T-cell (primary cell): Measurements from ENCODE around the gene OSBPL5. TPM values are rescaled to one million over a fixed set of nuclear protein-coding genes. Genes with fewer than 3 reads are reported as not detected.
A peak's percentile ranks its signal among the peaks of the same experiment; 100 is the strongest.

Experiments
- ATAC-seq, 4 experiments: fragments of 200-7000 bp in 3 of 4; fragments of 150-1000 bp in 1 of 4; cut with Tn5 transposase; replicated peaks in 1 of 4; 1 replicate in 3 of 4; 2 replicates in 1 of 4; pipeline ENCODE4 v1.10.0; 2021; ENCODE audit warnings: moderate library complexity in 3 of 4, mild to moderate bottlenecking in 2 of 4, moderate number of reproducible peaks in 1 of 4
- CTCF ChIA-PET, 2 donors: fragments of 300-600 bp; sonication (Branson Sonifier 250); formaldehyde crosslinking; loops; one replicate each; lab custom pipeline; 2022; ENCODE audit warnings: antibody characterized with exemption in 2 of 2; lab: Charles Lee
- POLR2A ChIA-PET, 2 donors: fragments of 300-600 bp; sonication (Branson Sonifier 250); formaldehyde crosslinking; loops; one replicate each; lab custom pipeline; 2022; ENCODE audit warnings: antibody characterized with exemption in 2 of 2; lab: Charles Lee
- DNase-seq, 35 experiments: peaks; one replicate each; pipeline versions ENCODE4 v3.0.0 to v3.0.0-alpha.2; 2013 to 2023
- H3K27ac ChIP-seq: one replicate; pipeline ENCODE4 v1.5.1; 2013; ENCODE audit warnings: low read length
- H3K27me3 ChIP-seq, 2 experiments: replicated peaks in 1 of 2; 1 replicate in 1 of 2; 2 replicates in 1 of 2; pipeline versions ENCODE4 v1.6.1 to v1.7.0; 2013; ENCODE audit warnings: low read length in 1 of 2, mixed read lengths in 1 of 2; ENCODE audit not compliant: control insufficient read depth in 2 of 2, insufficient read depth in 2 of 2; ENCODE audit errors: extremely low read depth in 1 of 2
- H3K36me3 ChIP-seq, 2 donors: 1 replicate in 1 of 2; 2 replicates in 1 of 2; pipeline versions ENCODE4 v1.6.1 to v1.7.0; 2013; ENCODE audit warnings: low read length in 1 of 2; ENCODE audit not compliant: control insufficient read depth in 2 of 2, insufficient read depth in 1 of 2; ENCODE audit errors: extremely low read depth in 1 of 2
- H3K4me1 ChIP-seq, 2 experiments: 1 replicate in 1 of 2; 2 replicates in 1 of 2; pipeline versions ENCODE4 v1.6.1 to v1.7.0; 2013; ENCODE audit warnings: low read length in 2 of 2, mixed read lengths in 1 of 2; ENCODE audit not compliant: insufficient read depth in 2 of 2, control insufficient read depth in 1 of 2; ENCODE audit errors: extremely low read depth in 1 of 2
- H3K4me3 ChIP-seq, 2 donors: 1 replicate in 1 of 2; 2 replicates in 1 of 2; pipeline versions ENCODE4 v1.5.1 to v1.7.0; 2013; ENCODE audit warnings: mild to moderate bottlenecking in 2 of 2, low read length in 1 of 2, moderate library complexity in 1 of 2; ENCODE audit not compliant: control insufficient read depth in 1 of 2; ENCODE audit errors: extremely low read depth in 1 of 2
- H3K9me3 ChIP-seq: 2 replicates; pipeline ENCODE4 v1.7.0; 2013
- H3K27ac Mint-ChIP-seq, 2 donors: one replicate each; pipeline ENCODE4 v1.8.0; 2020 to 2021; ENCODE audit warnings: mild to moderate bottlenecking in 2 of 2, mixed read lengths in 2 of 2
- H3K27me3 Mint-ChIP-seq, 2 donors: one replicate each; pipeline ENCODE4 v1.8.0; 2021 to 2022; ENCODE audit warnings: mixed read lengths in 2 of 2
- H3K36me3 Mint-ChIP-seq: one replicate; pipeline ENCODE4 v1.8.0; 2021; ENCODE audit warnings: mixed read lengths
- H3K4me1 Mint-ChIP-seq, 3 donors: one replicate each; pipeline ENCODE4 v1.8.0; 2020 to 2022; ENCODE audit warnings: mixed read lengths in 3 of 3, mild to moderate bottlenecking in 1 of 3
- H3K4me3 Mint-ChIP-seq, 3 donors: one replicate each; pipeline ENCODE4 v1.8.0; 2020 to 2022; ENCODE audit warnings: mild to moderate bottlenecking in 3 of 3, mixed read lengths in 3 of 3, moderate library complexity in 3 of 3
- H3K9me3 Mint-ChIP-seq, 3 donors: one replicate each; pipeline ENCODE4 v1.8.0; 2020 to 2022; ENCODE audit warnings: mixed read lengths in 3 of 3
- WGBS: methylation state at CpG from one replicate; pipeline ENCODE4 v1.1.5; 2013; ENCODE audit warnings: missing lambda C conversion rate; ENCODE audit not compliant: insufficient coverage; 5-methylcytosine and 5-hydroxymethylcytosine counted together
- total RNA-seq, 35 experiments: library from RNA in 6 of 35; stranded (reverse) in 6 of 35; fragments of 120-200 nt in 1 of 35; gene quantifications; one replicate each; pipeline versions ENCODE4 v1.2.1 to v1.2.4 and lab custom pipeline; 2013 to 2026

OSBPL5 gene
- total RNA-seq, 5 donors from 2014 or later (not counting 1 experiment from before 2014, with no cell fraction given): 11.2 to 41.5 (median 20.9) TPM

DNA sequence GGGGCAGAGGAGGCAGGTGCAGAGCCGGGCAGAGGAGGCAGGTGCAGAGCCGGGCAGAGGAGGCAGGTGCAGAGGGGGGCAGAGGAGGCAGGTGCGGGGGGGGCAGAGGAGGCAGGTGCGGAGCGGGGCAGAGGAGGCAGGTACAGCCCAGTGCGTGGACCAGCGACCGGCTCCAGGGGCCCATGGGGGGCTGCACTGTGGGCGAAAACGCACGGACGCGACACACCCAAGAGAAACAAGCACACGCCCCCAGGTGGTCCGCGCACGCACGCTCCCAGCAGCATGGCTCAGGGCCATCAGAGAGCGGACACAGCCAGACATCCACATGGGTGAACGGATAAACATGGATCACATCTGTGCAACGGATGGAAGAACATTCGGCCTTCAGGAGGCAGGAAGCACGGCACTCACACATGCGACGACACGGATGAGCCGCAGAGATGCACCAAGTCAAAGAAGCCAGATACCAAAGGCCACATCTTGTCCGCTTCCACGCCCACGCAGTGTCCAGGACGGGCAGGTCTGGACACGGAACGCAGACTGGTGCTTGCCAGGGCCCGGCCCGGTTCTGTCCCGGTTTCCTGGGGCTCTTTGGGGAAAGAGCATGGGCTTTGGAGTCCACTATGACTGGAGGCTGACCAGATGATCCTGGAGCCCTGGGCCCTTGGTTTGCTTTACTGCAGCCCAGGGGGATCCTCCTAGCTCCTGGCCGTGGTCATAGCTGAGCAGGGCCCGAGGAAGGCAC is 21.8 kb downstream of the OSBPL5 start:
- ChIA-PET CTCF (no interaction called here), POLR2A (no interaction called here)
- Mint-ChIP-seq H3K27ac (no peak overlapping the region), H3K9me3 (no peaks in the 10 kb centered on the region), H3K27me3 (no peaks in the 10 kb centered on the region), H3K36me3 (no peaks in the 10 kb centered on the region), H3K4me3 (no peak overlapping the region), H3K4me1 (peaks cover 0 to 14% (median 7%) of the 10 kb centered on the region in 3 donors)
- Histone ChIP-seq H3K4me3 (no peak overlapping the region), H3K36me3 (peaks cover 0 to 4% of the 10 kb centered on the region in 2 donors), H3K27ac (no peak overlapping the region), H3K27me3 (no peaks in the 10 kb centered on the region), H3K9me3 (no peaks in the 10 kb centered on the region), H3K4me1 (peaks cover 0 to 24% of the 10 kb centered on the region in 2 experiments)
- no peak for DNase-seq
- 92% methylated on average over 38 of the region's 38 CpGs for WGBS
- no peak for ATAC-seq

DNA sequence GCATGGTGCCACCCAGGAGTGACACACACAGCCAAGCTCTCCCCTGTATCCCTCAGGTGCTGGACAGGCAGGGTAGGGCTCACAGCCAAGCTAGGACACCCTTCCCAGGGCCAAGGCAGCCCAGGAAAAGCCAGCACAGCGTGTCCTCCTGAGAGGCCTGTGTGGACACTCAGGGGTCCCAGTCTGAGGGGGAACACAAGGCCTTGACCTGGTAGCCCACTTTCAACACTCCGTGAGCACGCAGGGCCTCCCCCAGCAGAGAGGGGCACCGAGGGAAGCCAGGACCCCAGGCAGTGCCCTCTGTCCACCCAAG is 24.9 kb downstream of the OSBPL5 start:
- Mint-ChIP-seq H3K4me3 (no peak overlapping the region), H3K36me3 (no peaks in the 10 kb centered on the region), H3K27ac (no peak overlapping the region), H3K9me3 (no peaks in the 10 kb centered on the region), H3K4me1 (peaks cover 13 to 27% (median 15%) of the 10 kb centered on the region in 3 donors), H3K27me3 (no peaks in the 10 kb centered on the region)
- Histone ChIP-seq H3K36me3 (peaks cover 0 to 4% of the 10 kb centered on the region in 2 donors), H3K9me3 (no peaks in the 10 kb centered on the region), H3K4me3 (no peak overlapping the region), H3K27me3 (no peaks in the 10 kb centered on the region), H3K27ac (no peak overlapping the region), H3K4me1 (peaks cover 0 to 52% of the 10 kb centered on the region in 2 experiments)
- ATAC-seq: no peak
- CTCF ChIA-PET: no interaction called here
- WGBS: 88% methylated on average over 4 of the region's 4 CpGs
- DNase-seq: no peak
- POLR2A ChIA-PET: no interaction called here

DNA sequence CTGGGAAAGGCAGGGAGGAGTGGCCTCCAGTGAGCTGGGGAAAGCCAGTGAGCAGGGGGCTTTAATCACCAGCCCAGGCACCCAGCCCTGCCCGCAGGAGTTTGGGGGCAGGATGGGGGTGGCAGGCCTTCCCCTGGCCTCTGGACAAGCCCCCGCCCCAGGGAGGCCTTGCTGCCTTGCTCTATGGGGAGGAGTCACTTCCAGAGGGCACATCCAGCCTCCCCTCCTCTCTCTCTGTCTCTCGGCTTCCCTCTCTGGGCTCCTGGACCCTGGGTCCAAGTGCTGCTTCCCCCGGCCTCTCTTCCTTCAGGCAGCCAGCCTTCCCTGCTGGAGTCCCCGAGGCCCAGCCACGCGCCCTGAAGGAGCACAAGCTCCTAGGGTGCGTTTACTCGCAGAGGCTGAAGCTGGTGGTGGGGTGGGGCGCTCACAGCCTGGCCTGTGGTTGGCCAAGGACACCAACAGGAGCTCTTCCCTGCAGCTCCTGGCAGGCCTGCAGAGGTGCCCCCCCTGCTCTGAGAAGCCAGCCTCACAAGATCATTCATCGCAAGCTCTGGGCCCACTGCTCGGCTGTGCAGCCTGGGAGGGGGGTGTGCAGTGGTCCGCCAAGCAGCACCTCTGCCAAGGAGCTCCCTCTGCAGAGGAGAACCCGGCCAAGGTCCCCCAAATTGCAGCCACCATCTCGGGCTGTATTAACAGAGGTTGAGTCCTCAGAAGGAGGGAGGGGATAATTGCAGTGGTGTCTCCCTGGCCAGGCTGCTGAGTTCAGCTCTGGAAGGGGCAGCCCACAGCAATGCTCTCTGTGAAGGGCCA is 25.4 kb downstream of the OSBPL5 start:
- H3K36me3 Mint-ChIP-seq: no peaks in the 10 kb centered on the region
- H3K27ac ChIP-seq: no peak overlapping the region
- no peaks in the 10 kb centered on the region for H3K27me3 ChIP-seq
- no peak overlapping the region for H3K27ac Mint-ChIP-seq
- H3K4me3 ChIP-seq: no peak overlapping the region
- peaks cover 13 to 29% (median 15%) of the 10 kb centered on the region in 3 donors for H3K4me1 Mint-ChIP-seq
- no peak overlapping the region for H3K4me3 Mint-ChIP-seq
- DNase-seq (no peak), ATAC-seq (no peak)
- ChIA-PET CTCF (no interaction called here), POLR2A (no interaction called here)
- H3K27me3 Mint-ChIP-seq: no peaks in the 10 kb centered on the region
- WGBS: 81% methylated on average over 7 of the region's 15 CpGs
- no peaks in the 10 kb centered on the region for H3K9me3 Mint-ChIP-seq
- peaks cover 0 to 58% of the 10 kb centered on the region in 2 experiments for H3K4me1 ChIP-seq
- no peaks in the 10 kb centered on the region for H3K9me3 ChIP-seq
- H3K36me3 ChIP-seq: no peaks in the 10 kb centered on the region

DNA sequence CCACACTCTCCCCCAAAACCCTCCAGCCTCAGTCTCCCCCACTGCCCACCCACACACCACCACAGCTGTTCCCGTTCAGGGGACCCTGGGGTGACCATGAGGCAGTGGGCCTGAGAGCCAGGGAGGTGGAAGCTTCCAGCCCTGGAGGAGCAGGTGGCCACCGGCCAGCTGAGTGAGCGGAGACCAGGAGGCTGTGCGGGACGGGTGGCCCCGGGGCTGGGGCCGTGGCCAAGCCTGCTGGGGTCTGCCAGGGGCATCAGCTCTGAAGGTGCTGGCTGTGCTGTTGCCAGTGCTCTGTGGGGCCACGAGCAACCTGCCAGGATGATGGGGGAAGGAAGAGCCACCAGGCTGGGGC is 26.0 kb downstream of the OSBPL5 start:
- no peaks in the 10 kb centered on the region for H3K9me3 Mint-ChIP-seq
- H3K4me1 Mint-ChIP-seq: peaks cover 13 to 29% (median 15%) of the 10 kb centered on the region in 3 donors
- no peak for ATAC-seq
- no peak overlapping the region for H3K4me3 ChIP-seq
- H3K4me3 Mint-ChIP-seq: no peak overlapping the region
- H3K4me1 ChIP-seq: peaks cover 0 to 64% of the 10 kb centered on the region in 2 experiments
- H3K36me3 Mint-ChIP-seq: no peaks in the 10 kb centered on the region
- no peak for DNase-seq
- ChIA-PET CTCF (no interaction called here), POLR2A (no interaction called here)
- no peaks in the 10 kb centered on the region for H3K27me3 ChIP-seq
- 86% methylated on average over 7 of the region's 8 CpGs for WGBS
- no peaks in the 10 kb centered on the region for H3K27me3 Mint-ChIP-seq
- H3K27ac ChIP-seq: no peak overlapping the region
- no peak overlapping the region for H3K27ac Mint-ChIP-seq
- H3K9me3 ChIP-seq: no peaks in the 10 kb centered on the region
- no peaks in the 10 kb centered on the region for H3K36me3 ChIP-seq

DNA sequence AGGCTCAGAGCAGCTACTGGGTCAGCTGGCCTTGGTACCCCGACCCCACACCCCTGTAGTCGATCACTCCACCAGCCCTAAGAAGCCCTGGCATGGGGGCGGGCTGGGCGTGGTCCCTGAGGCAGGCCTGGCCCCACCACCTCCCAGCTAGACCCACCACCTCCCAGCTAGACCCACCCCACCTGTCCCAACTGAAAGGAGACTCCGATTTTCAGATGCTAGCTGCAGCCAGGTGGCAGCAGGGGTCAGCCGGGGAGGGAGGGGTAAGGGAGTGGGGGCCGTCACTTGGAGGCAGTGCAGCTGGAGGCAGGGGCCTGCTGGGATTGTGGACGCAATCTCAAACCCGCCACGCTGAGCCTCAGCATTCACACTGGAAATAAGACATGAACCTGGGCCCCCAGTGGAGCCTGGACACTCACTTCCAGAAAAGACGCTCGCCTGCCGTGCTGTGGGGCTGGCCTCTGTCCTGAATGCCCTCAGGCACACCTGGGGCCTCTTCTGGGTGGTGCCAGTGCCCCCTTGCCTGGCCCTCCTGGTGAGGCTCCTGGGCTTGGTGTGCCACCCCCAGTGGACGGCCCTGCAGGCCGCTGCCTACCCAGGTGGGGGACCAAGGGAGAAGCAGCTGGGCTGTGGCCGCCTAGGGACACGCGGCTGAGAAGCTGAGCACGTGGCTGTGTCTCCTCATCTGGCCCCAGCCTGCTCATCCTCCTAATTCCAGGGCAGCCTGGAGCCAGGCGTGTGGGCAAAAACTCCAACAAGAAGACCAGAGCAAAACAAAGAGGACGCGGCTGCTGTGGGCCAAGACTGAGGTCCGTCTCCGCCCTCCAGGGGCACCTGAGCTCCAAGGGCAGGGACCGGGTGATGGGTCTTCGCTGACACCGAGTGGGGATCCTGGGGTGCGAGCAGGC is 26.7 kb downstream of the OSBPL5 start:
- Histone ChIP-seq H3K9me3 (no peaks in the 10 kb centered on the region), H3K27me3 (no peaks in the 10 kb centered on the region), H3K27ac (no peak overlapping the region), H3K36me3 (no peaks in the 10 kb centered on the region), H3K4me1 (peaks cover 0 to 71% of the 10 kb centered on the region in 2 experiments), H3K4me3 (no peak overlapping the region)
- H3K4me3 Mint-ChIP-seq: no peak overlapping the region
- ATAC-seq (no peak), DNase-seq (no peak)
- H3K27me3 Mint-ChIP-seq: no peaks in the 10 kb centered on the region
- H3K4me1 Mint-ChIP-seq: peaks cover 13 to 29% (median 15%) of the 10 kb centered on the region in 3 donors
- POLR2A ChIA-PET: no interaction called here
- no peaks in the 10 kb centered on the region for H3K9me3 Mint-ChIP-seq
- no peaks in the 10 kb centered on the region for H3K36me3 Mint-ChIP-seq
- CTCF ChIA-PET: no interaction called here
- 88% methylated on average over 20 of the region's 28 CpGs for WGBS
- no peak overlapping the region for H3K27ac Mint-ChIP-seq

DNA sequence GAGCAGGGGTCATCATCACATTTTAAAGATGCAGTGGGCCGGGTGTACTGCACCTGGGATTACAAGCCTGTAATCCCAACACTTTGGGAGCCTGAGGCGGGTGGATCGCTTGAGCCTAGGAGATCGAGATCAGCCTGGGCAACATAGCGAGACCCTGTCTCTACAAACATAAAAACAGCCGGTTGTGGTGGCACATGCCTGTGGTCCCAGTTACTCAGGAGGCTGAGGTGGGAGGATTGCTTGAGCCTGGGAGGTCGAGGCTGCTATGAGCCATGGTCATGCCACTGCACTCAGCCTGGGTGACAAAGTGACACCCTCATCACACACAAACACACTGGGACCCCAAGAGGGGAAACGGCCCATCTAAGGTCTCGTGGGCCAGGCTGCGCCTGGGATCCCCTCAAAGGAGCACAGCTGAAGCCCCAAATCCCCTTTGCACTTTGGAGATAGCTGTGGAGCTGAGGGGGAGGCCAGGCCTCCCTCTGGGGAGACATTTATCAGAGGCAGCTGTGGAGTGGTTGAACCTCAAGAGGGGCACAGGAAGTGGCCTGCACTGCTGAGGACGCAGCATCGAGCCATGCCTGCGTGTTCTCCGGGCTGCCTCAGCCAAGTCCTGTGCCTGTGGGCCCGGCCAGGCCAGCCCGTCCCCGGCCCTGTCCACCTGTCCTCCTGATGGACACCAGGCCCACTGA is 27.5 kb downstream of the OSBPL5 start:
- no peaks in the 10 kb centered on the region for H3K36me3 ChIP-seq
- no peak for DNase-seq
- H3K27me3 ChIP-seq: no peaks in the 10 kb centered on the region
- CTCF ChIA-PET: no interaction called here
- no peaks in the 10 kb centered on the region for H3K36me3 Mint-ChIP-seq
- H3K4me3 Mint-ChIP-seq: no peak overlapping the region
- POLR2A ChIA-PET: no interaction called here
- peaks cover 13 to 29% (median 15%) of the 10 kb centered on the region in 3 donors for H3K4me1 Mint-ChIP-seq
- peak in 1 of 4 experiments; percentile 43 for ATAC-seq
- no peak overlapping the region for H3K27ac Mint-ChIP-seq
- no peaks in the 10 kb centered on the region for H3K9me3 Mint-ChIP-seq
- H3K27ac ChIP-seq: no peak overlapping the region
- H3K4me1 ChIP-seq: peaks cover 0 to 73% of the 10 kb centered on the region in 2 experiments
- H3K4me3 ChIP-seq: no peak overlapping the region
- H3K27me3 Mint-ChIP-seq: no peaks in the 10 kb centered on the region
- 56% methylated on average over 11 of the region's 17 CpGs for WGBS
- H3K9me3 ChIP-seq: no peaks in the 10 kb centered on the region
